AG04449 (cell line): ENCODE measurements around the gene STX16.

Experiments used
- CTCF ChIA-PET: fragments of 350-600 bp; formaldehyde crosslinking; extraction: SDS; loops from one replicate; lab custom pipeline; 2021; ENCODE audit warnings: antibody characterized with exemption; lab: Yijun Ruan, JAX
- POLR2A ChIA-PET: fragments of 400-600, 350-600 bp; formaldehyde crosslinking; extraction: SDS; loops from one replicate; lab custom pipeline; 2020; ENCODE audit warnings: antibody characterized with exemption, inconsistent platforms; lab: Yijun Ruan, JAX
- DNase-seq: peaks from one replicate; pipeline ENCODE4 v3.0.0-alpha.2; 2010; ENCODE audit warnings: low read depth, low spot score
- H3K4me3 ChIP-seq: 2 replicates; pipeline ENCODE4 v1.5.1; 2011; ENCODE audit warnings: low read depth, mild to moderate bottlenecking, control low read depth, low read length
- TF ChIP-seq, protein P1 (sequence below): IDR thresholded peaks from one replicate; pipeline ENCODE4 v1.5.1; 2011; ENCODE audit warnings: mild to moderate bottlenecking, moderate library complexity, low read length, control low read depth, inconsistent platforms; ENCODE audit not compliant: insufficient read depth; ENCODE audit errors: missing control alignments

Gene STX16

GRCh38 chr20:58699623-58700107, 48.6 kb downstream of the STX16 start:
- POLR2A ChIA-PET: no interaction called here

GRCh38 chr20:58700121-58700821, 49.2 kb downstream of the STX16 start:
- DNase-seq: no peak
- H3K4me3 ChIP-seq: no peak overlapping the region
- TF ChIP-seq, protein P1, sequence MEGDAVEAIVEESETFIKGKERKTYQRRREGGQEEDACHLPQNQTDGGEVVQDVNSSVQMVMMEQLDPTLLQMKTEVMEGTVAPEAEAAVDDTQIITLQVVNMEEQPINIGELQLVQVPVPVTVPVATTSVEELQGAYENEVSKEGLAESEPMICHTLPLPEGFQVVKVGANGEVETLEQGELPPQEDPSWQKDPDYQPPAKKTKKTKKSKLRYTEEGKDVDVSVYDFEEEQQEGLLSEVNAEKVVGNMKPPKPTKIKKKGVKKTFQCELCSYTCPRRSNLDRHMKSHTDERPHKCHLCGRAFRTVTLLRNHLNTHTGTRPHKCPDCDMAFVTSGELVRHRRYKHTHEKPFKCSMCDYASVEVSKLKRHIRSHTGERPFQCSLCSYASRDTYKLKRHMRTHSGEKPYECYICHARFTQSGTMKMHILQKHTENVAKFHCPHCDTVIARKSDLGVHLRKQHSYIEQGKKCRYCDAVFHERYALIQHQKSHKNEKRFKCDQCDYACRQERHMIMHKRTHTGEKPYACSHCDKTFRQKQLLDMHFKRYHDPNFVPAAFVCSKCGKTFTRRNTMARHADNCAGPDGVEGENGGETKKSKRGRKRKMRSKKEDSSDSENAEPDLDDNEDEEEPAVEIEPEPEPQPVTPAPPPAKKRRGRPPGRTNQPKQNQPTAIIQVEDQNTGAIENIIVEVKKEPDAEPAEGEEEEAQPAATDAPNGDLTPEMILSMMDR: no peak
- CTCF ChIA-PET: interaction anchor here (2.2 kb wide), 1 partner anchor 12 kb away, joined by 5 read pairs; no protein-coding TSS in a partner anchor
- POLR2A ChIA-PET: no interaction called here

More at GRCh38 chr20:58699623-58700107, 48.6 kb downstream of the STX16 start:
- TF ChIP-seq, protein P1: no peak
- CTCF ChIA-PET: interaction anchor here (2.2 kb wide), 1 partner anchor 12 kb away, joined by 5 read pairs; no protein-coding TSS in a partner anchor
- DNase-seq: no peak
- no peak overlapping the region for H3K4me3 ChIP-seq

DNA sequence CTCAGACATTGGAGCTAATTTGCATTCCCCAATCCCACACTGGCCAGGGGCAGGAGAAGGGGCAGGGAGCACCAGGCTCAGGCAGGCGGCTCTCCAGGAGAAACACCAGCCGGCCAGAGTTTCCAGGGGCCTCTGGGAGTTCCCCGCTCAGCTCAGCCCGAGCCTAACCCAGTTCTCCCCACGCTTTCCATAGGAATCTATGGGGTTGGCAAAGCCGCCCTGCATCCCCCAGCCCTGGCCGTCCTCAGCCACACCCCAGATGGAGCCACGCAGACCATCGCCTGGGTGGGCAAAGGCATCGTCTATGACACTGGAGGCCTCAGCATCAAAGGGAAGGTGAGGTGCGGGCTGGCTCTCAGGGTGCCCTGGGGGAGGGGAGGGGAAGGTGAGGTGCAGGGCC, 49.7 kb downstream of the STX16 start:
- ChIA-PET POLR2A (no interaction called here), CTCF (interaction anchor here (2.2 kb wide), 1 partner anchor 11 kb away, joined by 5 read pairs; no protein-coding TSS in a partner anchor)
- no peak overlapping the region for H3K4me3 ChIP-seq
- TF ChIP-seq, protein P1: no peak
- DNase-seq: no peak

DNA sequence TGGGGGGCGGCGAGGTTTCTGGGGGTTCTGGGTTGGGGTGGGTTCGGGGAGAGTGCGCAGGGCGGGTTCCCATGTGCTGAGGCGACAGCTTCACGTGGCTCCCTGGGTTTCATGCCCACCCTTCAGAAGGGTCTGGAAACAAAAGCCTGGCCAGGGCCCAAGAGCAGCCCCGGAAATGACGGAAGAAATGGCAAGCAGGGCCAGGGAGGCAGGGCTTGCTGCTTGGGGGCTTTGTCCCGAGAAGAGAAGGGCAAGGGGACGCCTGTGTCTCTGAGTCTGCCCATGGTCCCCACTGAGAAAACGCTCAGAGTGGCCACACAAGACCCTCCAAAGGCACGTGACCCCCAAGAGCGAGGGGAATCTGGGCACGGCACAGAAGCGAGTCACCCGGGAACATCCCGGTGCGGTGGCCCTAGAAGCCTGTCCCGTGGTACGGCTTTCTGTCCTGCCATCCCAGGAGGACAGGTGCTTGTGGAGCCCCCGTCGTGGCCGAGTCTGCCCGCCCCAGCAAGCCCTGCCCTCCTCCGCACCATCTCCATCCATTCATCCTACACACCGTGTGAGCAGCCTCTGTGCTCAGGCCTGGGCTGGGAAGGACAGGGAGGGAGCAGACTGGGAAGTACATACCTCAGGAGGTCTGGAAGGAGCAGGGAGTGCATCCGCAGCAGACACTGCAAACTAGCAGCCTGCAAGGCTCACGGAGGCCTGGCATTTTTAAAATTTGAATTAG, 50.5 kb downstream of the STX16 start:
- ChIA-PET POLR2A (no interaction called here), CTCF (no interaction called here)
- TF ChIP-seq, protein P1: no peak
- H3K4me3 ChIP-seq: no peak overlapping the region
- no peak for DNase-seq

DNA sequence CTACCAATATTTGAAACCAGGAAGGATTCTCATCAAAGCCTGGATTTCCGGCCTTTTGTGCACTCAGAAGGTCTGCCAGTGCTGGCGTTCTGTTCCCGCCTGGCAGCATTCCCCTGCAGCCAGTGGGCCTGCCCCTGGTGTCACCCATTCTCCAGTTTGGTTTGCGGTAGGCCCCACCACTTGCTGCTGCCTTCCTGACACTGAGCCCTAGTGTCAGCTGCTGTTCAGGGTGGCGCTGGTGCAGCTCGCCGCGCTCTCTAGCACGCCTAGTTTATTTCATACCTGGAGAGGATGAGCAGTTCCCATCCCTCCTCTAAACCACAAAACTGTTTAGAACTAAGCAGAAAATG, 51.1 kb downstream of the STX16 start:
- no peak for DNase-seq
- POLR2A ChIA-PET: no interaction called here
- CTCF ChIA-PET: no interaction called here
- no peak overlapping the region for H3K4me3 ChIP-seq
- TF ChIP-seq, protein P1: no peak

- ChIA-PET POLR2A (no interaction called here), CTCF (interaction anchor here (0.7 to 0.9 kb wide), 2 partner anchors 10 to 220 kb away, joined by 3 read pairs; no protein-coding TSS in a partner anchor)
- DNase-seq: no peak
Measured at GRCh38 chr20:58702859-58703648, 52.0 kb downstream of the STX16 start.

More at GRCh38 chr20:58702859-58703648, 52.0 kb downstream of the STX16 start:
- TF ChIP-seq, protein P1: no peak
- H3K4me3 ChIP-seq: no peak overlapping the region
